A204.1 (cell line): ENCODE data around the gene B3GNT3.

Source experiments
- FAIRE-seq: peaks from 2 replicates; lab custom pipeline; 2012; peaks lifted over from hg19 to GRCh38; lab: Jason Lieb, UNC

B3GNT3 gene

GRCh38 chr19:17860993-17861360 lies 66.0 kb downstream of the B3GNT3 start:
- FAIRE-seq, result no peak

GRCh38 chr19:17861542-17862402 lies 66.8 kb downstream of the B3GNT3 start:
- FAIRE-seq, result no peak

- no peak for FAIRE-seq
These were observed 68.0 kb downstream of the B3GNT3 start for GRCh38 chr19:17862711-17863519.
